Upper lobe of left lung (tissue), 6 donors: ENCODE results near the gene MXD3. TPM values are rescaled to one million over a fixed set of nuclear protein-coding genes. Genes with fewer than 3 reads are reported as not detected.

ENCODE experiments used
- ATAC-seq, 2 donors: fragments of 200-7000 bp; cut with Tn5 transposase; one replicate each; pipeline ENCODE4 v1.9.1; 2022; ENCODE audit warnings: mild to moderate bottlenecking in 2 of 2, moderate library complexity in 2 of 2; ENCODE audit not compliant: low FRiP score in 2 of 2
- DNase-seq, 2 donors: peaks; one replicate each; pipeline ENCODE4 v3.0.0-alpha.2; 2019 to 2020
- H3K27ac ChIP-seq, 4 donors: fragments of 200-600 bp; sonication (generic); one replicate each; pipeline ENCODE4 v1.5.1; 2016 to 2019
- H3K27me3 ChIP-seq, 4 donors: fragments of 200-600 bp; sonication (generic); one replicate each; pipeline ENCODE4 v1.5.1; 2017 to 2019
- H3K36me3 ChIP-seq, 4 donors: fragments of 200-600 bp; sonication (generic); one replicate each; pipeline ENCODE4 v1.5.1; 2016 to 2019
- H3K4me1 ChIP-seq, 4 donors: fragments of 200-600 bp; sonication (generic); one replicate each; pipeline ENCODE4 v1.5.1; 2018 to 2019
- H3K4me3 ChIP-seq, 4 donors: fragments of 200-600 bp; sonication (generic); one replicate each; pipeline ENCODE4 v1.5.1; 2017 to 2019; ENCODE audit warnings: mild to moderate bottlenecking in 2 of 4, moderate library complexity in 1 of 4
- H3K9me3 ChIP-seq, 4 donors: fragments of 200-600 bp; sonication (generic); one replicate each; pipeline ENCODE4 v1.5.1; 2018 to 2019
- EP300 ChIP-seq, 4 donors: sonication (generic); formaldehyde crosslinking; IDR thresholded peaks; one replicate each; pipeline ENCODE4 v1.5.1; 2017; ENCODE audit warnings: antibody characterized with exemption in 4 of 4, control low read depth in 2 of 4
- POLR2A ChIP-seq, 4 donors: fragments of 450-650 bp; IDR thresholded peaks; one replicate each; pipeline ENCODE4 v1.5.1; 2016 to 2017; ENCODE audit warnings: antibody characterized with exemption in 4 of 4, mild to moderate bottlenecking in 2 of 4
- POLR2AphosphoS5 ChIP-seq, 2 donors: sonication (generic); formaldehyde crosslinking; IDR thresholded peaks; one replicate each; pipeline ENCODE4 v1.5.1; 2017; ENCODE audit warnings: antibody characterized with exemption in 2 of 2
- WGBS, 2 donors: methylation state at CpG; one replicate each; pipeline ENCODE4 v1.1.5; 2017 to 2018; 5-methylcytosine and 5-hydroxymethylcytosine counted together
- total RNA-seq, 6 donors: library from RNA; depleted of rRNA in 4 of 6; stranded (reverse); fragments of >200 nt in 4 of 6; gene quantifications; one replicate each; pipeline versions ENCODE4 v1.1.0 to v1.2.1, GENCODE V29; 2016 to 2021
- TF ChIP-seq, protein P1 (sequence below), 6 experiments: fragments of 450-650 bp in 4 of 6; fragments of 200-600 bp in 2 of 6; sonication (generic) in 2 of 6; IDR thresholded peaks; one replicate each; pipeline ENCODE4 v1.5.1; 2016 to 2019; ENCODE audit warnings: antibody characterized with exemption in 6 of 6
- donor health status: DM: no; HTN: no; CAD: no; lungs with moderate emphysema.
- donor health status: DM: no; HTN: yes; CAD: no; lungs with severe emphysema.

The MXD3 gene
- total RNA-seq, 6 donors from 2014 or later = 8.8 to 29.5 (median 13.6) TPM

- Histone ChIP-seq H3K27me3 (no peaks in the 10 kb centered on the region), H3K36me3 (no peaks in the 10 kb centered on the region), H3K9me3 (no peaks in the 10 kb centered on the region), H3K27ac (no peak overlapping the region), H3K4me3 (no peak overlapping the region), H3K4me1 (peaks cover 22 to 38% (median 30%) of the 10 kb centered on the region in 4 donors)
- 75 to 92% methylated on average over 1 of the region's 1 CpG for WGBS, 2 donors
- no peak for TF ChIP-seq POLR2A (IDR thresholded peaks at IDR 0.05)
- TF ChIP-seq EP300 (IDR thresholded peaks at IDR 0.05) = no peak
- TF ChIP-seq, protein P1, sequence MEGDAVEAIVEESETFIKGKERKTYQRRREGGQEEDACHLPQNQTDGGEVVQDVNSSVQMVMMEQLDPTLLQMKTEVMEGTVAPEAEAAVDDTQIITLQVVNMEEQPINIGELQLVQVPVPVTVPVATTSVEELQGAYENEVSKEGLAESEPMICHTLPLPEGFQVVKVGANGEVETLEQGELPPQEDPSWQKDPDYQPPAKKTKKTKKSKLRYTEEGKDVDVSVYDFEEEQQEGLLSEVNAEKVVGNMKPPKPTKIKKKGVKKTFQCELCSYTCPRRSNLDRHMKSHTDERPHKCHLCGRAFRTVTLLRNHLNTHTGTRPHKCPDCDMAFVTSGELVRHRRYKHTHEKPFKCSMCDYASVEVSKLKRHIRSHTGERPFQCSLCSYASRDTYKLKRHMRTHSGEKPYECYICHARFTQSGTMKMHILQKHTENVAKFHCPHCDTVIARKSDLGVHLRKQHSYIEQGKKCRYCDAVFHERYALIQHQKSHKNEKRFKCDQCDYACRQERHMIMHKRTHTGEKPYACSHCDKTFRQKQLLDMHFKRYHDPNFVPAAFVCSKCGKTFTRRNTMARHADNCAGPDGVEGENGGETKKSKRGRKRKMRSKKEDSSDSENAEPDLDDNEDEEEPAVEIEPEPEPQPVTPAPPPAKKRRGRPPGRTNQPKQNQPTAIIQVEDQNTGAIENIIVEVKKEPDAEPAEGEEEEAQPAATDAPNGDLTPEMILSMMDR (IDR thresholded peaks at IDR 0.05) = no peak
- TF ChIP-seq POLR2AphosphoS5 (IDR thresholded peaks at IDR 0.05) = no peak
- no peak for ATAC-seq
- DNase-seq = no peak
Observed at GRCh38 chr5:177355162-177355867, 43.6 kb upstream of the MXD3 start.

DNA sequence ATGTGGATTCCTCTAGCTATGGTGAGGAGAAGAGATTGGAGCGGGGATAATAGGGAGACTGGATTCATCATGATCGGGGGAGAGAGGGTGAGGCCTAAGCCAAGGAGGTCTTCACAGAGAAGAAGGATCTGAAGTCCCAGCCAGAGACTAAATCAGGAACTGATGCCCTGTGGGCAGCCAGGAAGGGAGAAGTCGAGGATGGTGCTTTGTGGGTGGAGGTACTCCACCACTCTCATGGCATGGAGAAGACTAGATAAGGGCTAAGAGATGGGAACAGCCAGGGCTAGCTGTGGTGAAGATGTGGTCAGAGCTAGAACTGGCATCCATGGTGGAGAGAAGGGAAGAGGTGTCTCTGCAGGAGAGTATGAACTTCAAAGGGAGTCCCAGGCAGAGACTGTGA is 43.0 kb upstream of the MXD3 start:
- WGBS, 2 donors = 63 to 73% methylated on average over 3 of the region's 3 CpGs
- no peaks in the 10 kb centered on the region for H3K9me3 ChIP-seq
- H3K27ac ChIP-seq = no peak overlapping the region
- TF ChIP-seq POLR2A (IDR thresholded peaks at IDR 0.05) (no peak), POLR2AphosphoS5 (IDR thresholded peaks at IDR 0.05) (no peak), EP300 (IDR thresholded peaks at IDR 0.05) (no peak)
- TF ChIP-seq, protein P1 (IDR thresholded peaks at IDR 0.05) = no peak
- ATAC-seq (no peak), DNase-seq (no peak)
- no peaks in the 10 kb centered on the region for H3K27me3 ChIP-seq
- H3K36me3 ChIP-seq = peaks cover 0 to 4% (median 0%) of the 10 kb centered on the region in 4 donors
- no peak overlapping the region for H3K4me3 ChIP-seq
- H3K4me1 ChIP-seq = peaks cover 28 to 44% (median 36%) of the 10 kb centered on the region in 4 donors

- ATAC-seq (no peak), DNase-seq (no peak)
- 89% methylated on average over 3 of the region's 3 CpGs for WGBS, 2 donors
- H3K27me3 ChIP-seq = no peaks in the 10 kb centered on the region
- H3K27ac ChIP-seq = no peak overlapping the region
- H3K36me3 ChIP-seq = peaks cover 0 to 8% (median 0%) of the 10 kb centered on the region in 4 donors
- TF ChIP-seq POLR2AphosphoS5 (IDR thresholded peaks at IDR 0.05) = no peak
- TF ChIP-seq, protein P1 (IDR thresholded peaks at IDR 0.05) = no peak
- TF ChIP-seq POLR2A (IDR thresholded peaks at IDR 0.05) = no peak
- no peak for TF ChIP-seq EP300 (IDR thresholded peaks at IDR 0.05)
- H3K4me1 ChIP-seq = peaks cover 33 to 49% (median 40%) of the 10 kb centered on the region in 4 donors
- H3K4me3 ChIP-seq = no peak overlapping the region
- no peaks in the 10 kb centered on the region for H3K9me3 ChIP-seq
Observed at GRCh38 chr5:177354256-177354655, 42.6 kb upstream of the MXD3 start.

GRCh38 chr5:177353093-177353492 is 41.4 kb upstream of the MXD3 start:
- Histone ChIP-seq H3K36me3 (peaks cover 0 to 16% (median 0%) of the 10 kb centered on the region in 4 donors), H3K4me3 (no peak overlapping the region), H3K9me3 (no peaks in the 10 kb centered on the region), H3K27ac (no peak overlapping the region), H3K27me3 (no peaks in the 10 kb centered on the region), H3K4me1 (peaks cover 37 to 46% (median 40%) of the 10 kb centered on the region in 4 donors)
- 68 to 73% methylated on average over 5 of the region's 5 CpGs for WGBS, 2 donors
- TF ChIP-seq, protein P1 (IDR thresholded peaks at IDR 0.05) = no peak
- no peak for TF ChIP-seq POLR2AphosphoS5 (IDR thresholded peaks at IDR 0.05)
- no peak for TF ChIP-seq POLR2A (IDR thresholded peaks at IDR 0.05)
- TF ChIP-seq EP300 (IDR thresholded peaks at IDR 0.05) = no peak
- no peak for ATAC-seq
- no peak for DNase-seq
